GM18870 (cell line): ENCODE measurements around the gene C1QTNF3.

Experiments used
- ATAC-seq: cut with Tn5 transposase; IDR thresholded peaks from one replicate; pipeline ENCODE4 v1.9.1; 2021; ENCODE audit warnings: moderate library complexity; ENCODE audit not compliant: unreplicated experiment

Gene C1QTNF3

GRCh38 chr5:34001241-34001841 is 41.7 kb downstream of the C1QTNF3 start:
- ATAC-seq, result no peak

DNA sequence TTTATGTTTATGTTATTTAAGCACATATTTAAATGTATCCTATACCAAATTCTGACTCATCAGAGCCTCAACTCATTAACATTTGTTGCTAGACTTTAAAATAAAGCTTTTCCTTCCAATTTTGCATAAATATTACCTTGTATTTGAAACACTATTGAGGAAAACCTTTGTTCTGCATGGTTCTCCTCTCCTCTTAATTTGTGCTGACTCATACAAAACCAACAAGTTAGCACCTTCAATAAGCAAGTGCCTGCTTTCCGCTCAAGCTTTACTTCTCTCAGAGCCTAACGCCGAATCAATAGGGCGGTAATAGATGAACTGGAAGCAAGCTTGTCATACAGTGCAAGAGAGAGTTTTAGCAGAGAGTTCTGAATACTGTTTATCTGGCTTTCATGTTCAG is 43.0 kb downstream of the C1QTNF3 start:
- no peak for ATAC-seq

- ATAC-seq, result peak; percentile 66
Observed at GRCh38 chr5:33997331-33997983, 45.6 kb downstream of the C1QTNF3 start.

DNA sequence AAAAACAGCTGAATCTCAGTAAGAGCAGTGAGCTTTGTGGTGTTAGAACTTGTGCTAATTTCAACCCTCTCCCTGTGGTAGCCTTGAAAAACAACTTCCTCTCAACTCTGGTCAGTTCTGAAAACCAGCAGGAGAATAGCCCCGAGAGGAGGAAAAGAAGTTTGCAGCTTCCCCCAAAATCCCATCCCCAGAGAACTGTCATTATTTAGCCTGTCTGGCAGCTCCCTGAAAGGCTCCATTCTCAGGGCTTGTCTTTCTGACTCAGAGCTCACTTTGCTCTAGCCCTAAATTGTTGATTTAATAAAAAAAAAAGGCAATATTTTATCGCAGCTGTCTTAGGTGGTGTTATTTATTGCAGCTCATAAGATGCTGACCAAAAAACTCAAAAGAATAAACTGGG is 47.1 kb downstream of the C1QTNF3 start:
- ATAC-seq, result no peak

DNA sequence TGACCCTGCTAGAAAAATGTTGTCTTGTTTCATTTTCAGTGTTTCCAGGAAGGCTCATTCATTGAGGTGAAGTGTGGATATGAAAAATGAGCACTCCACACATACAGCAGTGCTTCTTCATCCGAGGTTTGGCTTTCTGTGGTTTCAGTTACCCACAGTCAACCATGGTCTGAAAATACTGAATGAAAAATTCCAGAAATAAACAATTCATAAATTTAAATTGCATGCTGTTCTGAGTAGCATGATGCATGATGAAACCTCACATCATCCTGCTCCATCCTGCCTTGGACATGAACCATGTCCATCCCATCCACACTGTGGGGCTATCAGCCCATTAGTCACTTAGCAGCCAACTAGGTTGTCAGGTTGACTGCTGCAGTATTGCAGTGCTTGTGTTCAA is 48.2 kb downstream of the C1QTNF3 start:
- ATAC-seq, result no peak

- ATAC-seq, result no peak
Observed at GRCh38 chr5:33992864-33993263, 50.1 kb downstream of the C1QTNF3 start.

DNA sequence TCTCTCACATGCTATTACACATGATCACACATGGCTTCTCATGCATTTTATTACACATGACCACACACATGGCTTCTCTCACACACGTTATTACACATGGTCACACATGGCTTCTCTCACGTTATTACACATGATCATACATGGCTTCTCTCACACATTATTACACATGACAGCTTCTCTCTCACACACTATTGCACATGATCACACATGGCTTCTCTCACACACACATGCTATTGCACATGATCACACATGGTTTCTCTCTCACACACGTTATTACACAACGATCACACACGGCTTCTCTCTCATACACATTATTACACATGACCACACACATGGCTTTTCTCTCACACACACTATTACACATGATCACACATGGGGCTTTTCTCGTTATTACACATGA is 57.6 kb downstream of the C1QTNF3 start:
- no peak for ATAC-seq

DNA sequence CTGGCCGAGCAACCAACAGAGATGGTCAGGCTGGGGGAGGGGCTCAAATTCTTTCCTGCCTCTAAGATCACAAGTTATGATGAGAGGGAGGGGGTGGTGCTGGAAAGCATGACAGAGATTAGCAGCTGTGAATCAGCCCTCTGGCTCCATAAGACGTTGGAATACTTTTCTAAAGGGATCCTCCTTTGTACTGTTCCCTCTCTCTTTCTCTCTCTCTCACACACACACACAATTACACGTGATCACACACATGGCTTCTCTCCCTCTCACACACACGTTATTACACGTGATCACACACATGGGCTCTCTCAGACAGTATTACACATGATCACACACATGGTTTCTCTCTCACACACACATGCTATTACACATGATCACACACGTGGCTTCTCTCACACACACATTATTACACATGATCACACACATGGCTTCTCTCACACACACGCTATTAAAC is 58.3 kb downstream of the C1QTNF3 start, which contains the start of gene SLC45A2:
TSS of gene SLC45A2 (minus strand) at position 23 of the 454 bp plus-strand sequence. CDS start 110 bp downstream, outside the sequence.
- no peak for ATAC-seq

DNA sequence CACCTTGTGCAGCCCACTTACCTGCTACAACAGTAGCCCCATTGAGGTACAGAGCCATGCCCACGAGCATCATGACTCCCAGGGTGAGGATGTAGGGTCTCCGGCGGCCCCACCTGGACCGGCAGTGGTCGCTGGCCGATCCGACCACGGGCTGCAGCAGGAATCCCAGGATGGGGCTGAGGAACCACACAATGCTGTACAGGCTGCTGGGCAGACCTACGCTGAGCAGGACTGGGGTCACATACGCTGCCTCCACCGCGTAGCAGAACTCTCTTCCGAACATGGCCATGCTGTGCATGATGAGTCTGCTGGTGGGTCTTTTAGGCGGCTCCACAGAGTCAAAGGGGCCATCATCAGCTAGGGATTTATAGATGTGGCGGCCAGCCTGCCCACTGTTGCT is 58.8 kb downstream of the C1QTNF3 start:
- no peak for ATAC-seq

GRCh38 chr5:33981408-33982162 is 61.4 kb downstream of the C1QTNF3 start:
- no peak for ATAC-seq

- no peak for ATAC-seq
Observed at GRCh38 chr5:33980030-33980429, 63.0 kb downstream of the C1QTNF3 start.

DNA sequence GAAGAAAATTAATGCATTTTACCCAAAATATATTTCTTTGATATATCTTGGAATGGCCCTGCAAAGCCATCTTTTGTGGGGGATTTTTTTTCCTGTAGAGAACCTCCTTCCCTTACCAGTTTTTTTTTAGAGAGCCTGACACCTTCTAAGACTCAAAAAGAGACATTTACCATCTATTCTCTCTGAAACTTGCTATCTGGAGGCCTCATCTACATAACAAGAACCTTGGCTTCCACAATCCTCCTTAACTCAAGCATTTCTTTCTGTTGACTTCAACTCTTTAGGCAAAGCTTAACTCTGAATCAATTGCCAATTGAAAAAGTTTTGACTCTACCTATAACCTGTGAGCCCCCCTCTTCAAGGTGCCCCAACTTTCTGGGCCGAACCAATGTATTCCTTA is 64.7 kb downstream of the C1QTNF3 start:
- no peak for ATAC-seq

GRCh38 chr5:33976307-33976706 is 66.7 kb downstream of the C1QTNF3 start:
- ATAC-seq, result no peak

- no peak for ATAC-seq
Observed at GRCh38 chr5:33975852-33976251, 67.2 kb downstream of the C1QTNF3 start.

DNA sequence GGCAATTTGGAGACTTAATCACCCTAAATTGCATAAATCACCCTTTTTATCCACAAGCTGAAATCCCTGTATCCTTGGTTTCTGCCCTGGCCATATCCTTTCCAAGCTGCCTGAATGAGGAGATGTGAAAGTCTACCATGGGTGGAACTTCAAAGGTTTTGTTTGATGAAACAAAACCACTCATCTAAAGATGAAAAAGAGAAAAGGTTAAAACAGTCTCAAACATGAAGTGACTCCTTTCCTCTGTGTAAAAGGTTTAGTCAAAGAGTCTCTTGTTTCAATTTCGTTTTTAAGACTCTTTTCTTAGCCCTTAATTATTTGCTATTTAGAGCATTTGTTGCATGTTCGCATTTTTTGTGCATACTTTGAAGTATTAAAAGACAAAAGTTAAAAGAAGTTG is 69.7 kb downstream of the C1QTNF3 start:
- ATAC-seq, result peak; percentile 75

DNA sequence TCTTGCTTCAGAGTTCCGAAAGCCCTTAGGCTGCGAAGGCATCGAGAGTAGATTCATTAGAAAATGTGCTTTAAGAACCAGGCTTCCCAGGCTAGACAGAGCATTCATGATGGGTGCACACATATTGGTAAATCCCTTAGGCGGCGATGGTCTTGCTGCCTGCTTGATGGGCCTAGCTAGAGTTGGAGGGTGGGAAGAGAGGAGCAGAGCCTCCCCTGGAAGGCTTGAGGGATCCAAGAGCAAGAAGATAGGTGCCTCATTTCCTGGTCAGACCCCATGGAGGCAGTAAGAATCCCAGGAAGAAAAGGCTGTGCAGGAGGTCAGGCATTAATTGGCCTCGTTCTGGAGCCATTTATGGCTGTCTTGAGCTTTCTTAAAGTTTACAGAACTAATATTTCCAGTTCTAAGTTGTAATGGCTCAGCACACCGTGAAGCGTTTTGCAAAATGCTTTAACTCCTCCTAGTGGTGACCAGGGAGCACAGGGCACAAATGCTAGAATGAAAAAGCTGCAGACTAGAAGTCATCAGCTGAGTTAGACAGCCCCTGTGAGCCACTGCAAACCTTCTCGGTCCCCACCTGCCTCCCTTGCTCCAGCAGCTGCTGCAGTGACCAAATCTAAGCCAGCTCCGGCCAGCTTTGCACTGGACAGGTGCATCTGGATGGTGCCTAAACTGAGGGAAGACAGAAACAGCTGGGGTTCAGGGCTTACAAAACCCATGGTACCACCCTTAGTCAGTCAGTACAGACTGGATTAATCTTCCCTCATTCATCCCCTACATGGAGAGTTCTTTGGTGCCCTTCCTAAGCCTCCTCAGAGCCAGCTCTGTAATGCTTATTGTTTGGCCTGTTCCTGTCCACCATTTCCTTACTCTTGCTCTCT is 73.2 kb downstream of the C1QTNF3 start:
- ATAC-seq, result peak; percentile 66

DNA sequence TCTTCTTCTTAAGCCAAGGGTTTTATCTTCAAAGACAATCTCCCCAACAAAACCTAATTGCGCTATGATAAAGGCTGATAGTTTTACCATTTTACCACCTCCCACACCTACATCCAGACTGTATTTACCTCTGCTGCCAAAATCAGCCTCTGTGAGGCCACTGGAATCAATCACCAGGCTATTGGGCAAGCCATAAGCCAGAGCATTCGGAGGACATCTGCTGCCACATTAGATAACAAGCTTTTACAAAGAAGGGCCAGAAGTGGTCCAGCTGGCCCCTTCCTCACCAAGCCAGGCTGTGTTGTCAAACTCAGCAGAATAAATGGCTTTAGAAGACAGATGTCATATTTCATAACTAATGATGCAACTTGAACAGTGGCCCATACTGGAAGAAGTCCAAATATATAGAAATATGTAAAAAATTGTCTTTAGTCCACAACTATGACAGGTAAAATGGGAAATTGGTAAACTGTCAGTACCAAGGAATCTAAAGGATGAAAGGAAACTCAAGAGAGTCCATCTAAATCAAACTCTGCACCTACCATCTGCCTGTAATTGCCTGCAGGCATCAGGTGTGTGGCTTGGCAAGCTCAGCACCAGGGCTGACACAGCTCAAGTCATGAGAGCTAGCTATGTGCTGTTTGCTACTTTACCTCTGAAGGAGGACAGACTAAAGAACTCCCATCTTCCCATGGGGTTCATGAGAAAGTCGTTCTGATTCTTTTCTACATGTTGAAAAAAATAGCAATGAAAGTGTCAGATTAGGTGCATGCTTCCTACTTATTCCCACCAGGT is 74.6 kb downstream of the C1QTNF3 start:
- ATAC-seq, result no peak
